ENCODE measurements around the gene LYSMD1. TPM values are rescaled to one million over a fixed set of nuclear protein-coding genes. Genes with fewer than 3 reads are reported as not detected.

The LYSMD1 gene
- total and polyA plus RNA-seq, 2 donors (not counting 3 experiments of a cell fraction or from before 2014, with no cell fraction given): 1.7 to 8.2 TPM

- intact Hi-C loops (cut with micrococcal nuclease): no loop called here
- Histone ChIP-seq H3K27ac (ENCODE audit: insufficient read depth, low read depth, low read length) (no peak overlapping the region), H4K20me1 (replicated peaks; ENCODE audit: control insufficient read depth, extremely low read depth, insufficient read depth, low read length) (no peaks in the 10 kb centered on the region), H3K9me3 (replicated peaks; ENCODE audit: control insufficient read depth, insufficient read depth, low read length) (no peaks in the 10 kb centered on the region), H3K27me3 (ENCODE audit: control insufficient read depth in 2 of 2, insufficient read depth in 2 of 2, low read length in 2 of 2) (no peaks in the 10 kb centered on the region), H3K4me2 (ENCODE audit: insufficient read depth, low read length) (no peak overlapping the region), H3K4me1 (ENCODE audit: control insufficient read depth, extremely low read depth, insufficient read depth, low read length) (peaks cover 8% of the 10 kb centered on the region), H2AFZ (ENCODE audit: low read depth, low read length) (no peak overlapping the region), H3K9me1 (replicated peaks; ENCODE audit: control insufficient read depth, extremely low read depth, insufficient read depth, low read length) (no peaks in the 10 kb centered on the region), H3K79me2 (ENCODE audit: control insufficient read depth, insufficient read depth, low read length) (peaks cover 24% of the 10 kb centered on the region), H3K4me3 (replicated peaks in 1 of 3; ENCODE audit: insufficient read depth in 1 of 3, low read depth in 1 of 3, low read length in 3 of 3) (no peak overlapping the region), H3K9ac (replicated peaks; ENCODE audit: extremely low read depth, insufficient read depth, low read length) (no peak overlapping the region), H3K36me3 (ENCODE audit: control insufficient read depth in 2 of 2, extremely low read depth in 1 of 2, insufficient read depth in 2 of 2, low read length in 2 of 2) (peaks cover 15 to 17% of the 10 kb centered on the region in 2 experiments)
- TF ChIP-seq POLR2A (IDR thresholded peaks at IDR 0.05; ENCODE audit: low read depth, low read length) (no peak), CTCF (IDR thresholded peaks at IDR 0.05; ENCODE audit: extremely low read depth in 1 of 2, insufficient read depth in 1 of 2, low read depth in 1 of 2, low read length in 2 of 2) (no peak), FOS (IDR thresholded peaks at IDR 0.05; ENCODE audit: borderline replicate concordance, insufficient read depth, low read length) (no peak), EZH2 (IDR thresholded peaks at IDR 0.05; ENCODE audit: borderline replicate concordance, low read depth, low read length, severe bottlenecking) (no peak), MAX (IDR thresholded peaks at IDR 0.05; ENCODE audit: insufficient read depth, insufficient read length) (no peak), JUN (IDR thresholded peaks at IDR 0.05; ENCODE audit: borderline replicate concordance, insufficient read depth, insufficient read length, low read depth) (no peak), POLR2AphosphoS5 (IDR thresholded peaks at IDR 0.05; ENCODE audit: insufficient read depth, low read depth, low read length) (no peak), GATA2 (IDR thresholded peaks at IDR 0.05; ENCODE audit: insufficient read depth, insufficient read length, low read depth, low read length) (no peak), MYC (IDR thresholded peaks at IDR 0.05; ENCODE audit: low read depth, low read length) (no peak)
- ChIA-PET POLR2A (no interaction called here), CTCF (interaction anchor here (1.7 kb wide), 1 partner anchor 85 kb away, joined by 5 read pairs; no protein-coding TSS in a partner anchor)
- dilution Hi-C loops (cut with MboI; ENCODE audit: extremely low pct_ligation_motif_present, low sequenced_read_pairs): no loop called here
- FAIRE-seq: no peak
- DNase-seq (ENCODE audit: low read depth, low spot score): no peak
- BruUV-seq (replicated peaks): no TSS peak
Measured at GRCh38 chr1:151184211-151184610, 18.5 kb upstream of the LYSMD1 start.
